ENCODE measurements around the gene PPP2R3B. TPM values are rescaled to one million over a fixed set of nuclear protein-coding genes. Genes with fewer than 3 reads are reported as not detected.
"Not testable (repeated sequence)": the region's sequence is repeated elsewhere in the genome, so short reads cannot be mapped to it uniquely, and the experiment has no call there.

The PPP2R3B gene
- total RNA-seq, 1 experiment from 2014 or later = 21.5 TPM

DNA sequence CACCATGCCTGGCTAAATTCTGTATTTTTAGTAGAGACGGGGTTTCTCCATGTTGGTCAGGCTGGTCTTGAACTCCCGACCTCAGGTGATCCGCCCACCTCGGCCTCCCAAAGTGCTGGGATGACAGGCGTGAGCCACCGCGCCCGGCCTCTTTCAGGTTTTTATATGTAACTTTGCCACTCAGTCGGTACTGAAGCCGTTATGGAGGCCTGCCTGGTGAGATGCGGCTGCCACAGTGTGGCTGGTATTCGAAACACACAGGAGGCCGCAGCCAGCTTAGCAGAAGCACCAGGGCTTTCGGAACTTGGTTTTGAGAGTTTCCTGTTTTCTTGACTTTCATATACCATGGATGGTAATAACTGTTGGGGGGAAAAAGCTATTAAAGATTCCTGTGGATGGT is 62.0 kb downstream of the PPP2R3B start:
- H3K27me3 ChIP-seq = peaks cover 15% of the 10 kb centered on the region
- not testable (repeated sequence) for H3K4me3 ChIP-seq, H3K9me3 ChIP-seq, H3K36me3 ChIP-seq
- DNase-seq = peak; percentile 27

DNA sequence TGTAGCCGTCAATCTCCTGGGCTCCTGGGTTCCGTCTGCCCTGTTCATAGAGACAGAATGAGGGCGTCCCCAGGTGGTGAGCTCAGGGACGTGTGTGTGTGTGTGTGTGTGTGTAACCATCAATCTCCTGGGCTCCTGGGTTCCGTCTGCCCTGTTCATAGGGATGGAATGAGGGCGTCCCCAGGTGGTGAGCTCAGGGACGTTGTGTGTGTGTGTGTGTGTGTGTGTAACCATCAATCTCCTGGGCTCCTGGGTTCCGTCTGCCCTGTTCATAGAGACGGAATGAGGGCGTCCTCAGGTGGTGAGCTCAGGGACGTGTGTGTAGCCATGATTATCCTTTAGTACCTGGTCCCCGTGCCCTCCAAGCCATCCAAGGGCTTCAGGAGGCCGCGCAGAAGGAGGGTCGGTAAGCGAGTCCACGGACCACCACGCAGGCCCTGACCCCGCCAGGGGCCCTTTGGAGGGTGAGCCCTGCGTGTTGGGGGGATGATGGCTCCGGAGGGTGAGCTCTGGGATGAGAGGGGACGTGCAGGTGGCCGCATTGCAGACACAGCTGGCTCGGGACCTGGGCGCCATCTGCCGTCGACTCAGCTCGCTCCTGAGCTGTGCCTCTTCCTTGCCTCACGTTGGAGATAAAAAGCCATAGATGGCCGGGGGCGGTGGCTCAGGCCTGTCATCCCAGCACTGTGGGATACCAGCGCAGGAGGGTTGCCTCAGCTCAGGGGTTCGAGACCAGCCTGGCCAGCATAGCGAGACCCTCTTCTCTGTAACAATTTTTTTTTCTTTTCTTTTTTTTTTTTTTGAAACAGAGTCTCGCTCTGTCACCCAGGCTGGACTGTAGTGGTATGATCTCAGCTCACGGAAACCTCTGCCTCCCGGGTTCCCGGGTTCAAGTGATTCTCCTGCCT is 62.7 kb downstream of the PPP2R3B start:
- Histone ChIP-seq H3K4me3 (no peak overlapping the region), H3K36me3 (no peaks in the 10 kb centered on the region), H3K9me3 (no peaks in the 10 kb centered on the region), H3K27me3 (peaks cover 15% of the 10 kb centered on the region)
- DNase-seq = peak; percentile 26

DNA sequence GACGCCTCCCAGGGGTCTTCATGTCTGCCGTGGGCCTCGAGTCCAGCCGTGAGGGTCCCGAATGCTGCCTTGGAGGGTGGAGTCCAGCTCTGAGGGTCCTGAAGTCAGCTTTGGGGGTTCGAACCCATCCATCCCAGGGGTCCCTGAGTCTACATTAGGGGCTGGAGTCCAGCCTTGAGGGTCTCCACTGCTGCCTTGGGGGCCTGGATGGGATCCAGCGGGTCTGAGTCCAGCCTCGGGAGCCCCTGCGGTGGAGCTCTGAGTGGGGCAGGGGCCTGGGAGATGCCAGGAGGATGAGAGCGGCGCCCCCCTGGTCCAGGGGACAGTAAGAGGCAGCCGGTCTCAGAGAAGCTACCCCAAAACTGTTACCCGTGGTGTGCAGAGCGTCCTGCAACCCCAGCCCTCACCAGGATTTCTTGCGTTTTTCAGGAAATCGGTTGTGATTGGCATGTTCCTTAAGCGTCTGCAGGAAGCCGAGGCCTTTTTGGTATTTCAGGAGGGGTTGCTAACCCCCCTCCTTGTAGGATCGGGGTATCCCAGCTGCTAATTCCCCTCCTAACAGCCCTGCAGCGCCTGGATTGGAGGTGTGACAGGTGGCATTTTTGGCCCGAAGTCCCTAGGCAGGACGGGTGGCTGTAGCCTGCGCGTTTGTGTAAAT is 66.5 kb downstream of the PPP2R3B start:
- peaks cover 15% of the 10 kb centered on the region for H3K27me3 ChIP-seq
- no peak for DNase-seq
- H3K9me3 ChIP-seq = no peaks in the 10 kb centered on the region
- H3K36me3 ChIP-seq = peaks cover 8% of the 10 kb centered on the region
- H3K4me3 ChIP-seq = peak overlapping the region; percentile 92

DNA sequence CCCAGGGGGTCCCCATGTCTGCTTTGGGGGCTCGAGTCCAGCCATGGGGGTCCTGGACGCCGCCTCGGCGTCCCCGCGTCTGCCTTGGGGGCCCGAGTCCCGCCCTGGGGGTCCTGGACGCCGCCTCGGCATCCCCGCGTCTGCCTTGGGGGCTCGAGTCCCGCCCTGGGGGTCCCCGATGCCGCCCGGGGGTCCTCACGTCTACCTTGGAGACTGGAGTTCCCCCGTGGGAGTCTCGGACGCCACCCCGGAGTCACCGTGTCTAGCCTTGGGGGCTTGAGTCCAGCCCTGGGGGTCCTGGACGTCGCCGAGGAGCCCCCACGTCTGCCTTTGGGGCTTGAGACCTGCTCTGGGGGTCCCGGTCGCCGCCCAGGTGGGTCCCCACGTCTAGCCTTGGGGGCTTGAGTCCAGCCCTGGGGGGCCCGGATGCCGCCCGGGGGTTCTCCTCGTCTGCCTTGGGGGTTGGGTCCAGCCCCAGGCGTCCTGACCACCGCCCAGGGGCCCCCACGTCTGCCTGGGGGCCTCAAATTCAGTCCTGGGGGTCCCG is 67.1 kb downstream of the PPP2R3B start:
- Histone ChIP-seq H3K36me3 (peaks cover 8% of the 10 kb centered on the region), H3K27me3 (peaks cover 15% of the 10 kb centered on the region), H3K4me3 (peak overlapping the region; percentile 92), H3K9me3 (no peaks in the 10 kb centered on the region)
- DNase-seq = no peak

DNA sequence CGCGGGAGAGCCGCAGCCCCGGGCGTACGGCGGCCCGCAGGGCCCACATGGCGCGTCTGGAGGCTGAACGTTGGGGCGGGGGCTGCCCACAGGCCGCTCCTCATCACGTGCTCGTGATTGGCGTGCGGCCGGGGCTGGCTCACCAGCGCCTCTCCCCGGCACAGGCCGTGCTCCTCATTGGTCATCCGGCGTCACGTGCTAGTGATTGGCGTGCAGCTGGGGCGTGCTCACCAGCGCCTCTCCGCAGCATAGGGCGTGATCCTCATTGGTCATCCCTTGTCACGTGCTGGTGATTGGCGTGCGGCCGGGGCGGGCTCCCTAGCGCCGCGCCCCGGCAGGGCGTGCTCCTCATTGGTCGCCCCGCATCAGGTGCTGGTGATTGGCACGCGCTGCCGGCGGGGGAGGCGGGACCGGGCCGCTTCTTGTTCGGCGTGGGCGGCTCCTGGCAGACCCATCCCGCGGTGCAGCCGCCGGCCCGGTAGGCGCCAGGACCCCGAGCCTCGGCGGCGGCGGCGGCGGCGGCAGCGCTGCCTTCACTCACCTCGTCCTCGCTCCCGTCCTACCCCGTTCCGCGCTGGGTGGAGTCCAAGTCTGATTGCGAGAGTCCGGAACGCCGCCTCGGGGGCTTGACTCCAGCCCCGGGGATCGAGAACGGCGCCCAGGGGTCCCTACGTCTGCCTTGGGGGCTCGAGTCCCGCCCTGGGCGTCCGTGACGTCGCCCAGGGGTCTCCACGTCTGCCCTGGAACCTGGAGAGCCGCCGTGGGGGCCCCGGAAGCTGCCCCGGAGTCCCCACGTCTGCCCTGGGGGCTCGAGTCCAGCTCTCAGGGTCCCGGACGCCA is 67.7 kb downstream of the PPP2R3B start, which contains the start of gene GTPBP6:
Gene GTPBP6 (minus strand): TSS at position 58 of the 840 bp plus-strand sequence. CDS start 9 bp downstream, at position 49.
- H3K9me3 ChIP-seq = no peaks in the 10 kb centered on the region
- H3K36me3 ChIP-seq = peaks cover 8% of the 10 kb centered on the region
- peak; percentile 99 for DNase-seq
- H3K27me3 ChIP-seq = peaks cover 15% of the 10 kb centered on the region
- peak within 1 kb of the TSS; percentile 92 for H3K4me3 ChIP-seq

DNA sequence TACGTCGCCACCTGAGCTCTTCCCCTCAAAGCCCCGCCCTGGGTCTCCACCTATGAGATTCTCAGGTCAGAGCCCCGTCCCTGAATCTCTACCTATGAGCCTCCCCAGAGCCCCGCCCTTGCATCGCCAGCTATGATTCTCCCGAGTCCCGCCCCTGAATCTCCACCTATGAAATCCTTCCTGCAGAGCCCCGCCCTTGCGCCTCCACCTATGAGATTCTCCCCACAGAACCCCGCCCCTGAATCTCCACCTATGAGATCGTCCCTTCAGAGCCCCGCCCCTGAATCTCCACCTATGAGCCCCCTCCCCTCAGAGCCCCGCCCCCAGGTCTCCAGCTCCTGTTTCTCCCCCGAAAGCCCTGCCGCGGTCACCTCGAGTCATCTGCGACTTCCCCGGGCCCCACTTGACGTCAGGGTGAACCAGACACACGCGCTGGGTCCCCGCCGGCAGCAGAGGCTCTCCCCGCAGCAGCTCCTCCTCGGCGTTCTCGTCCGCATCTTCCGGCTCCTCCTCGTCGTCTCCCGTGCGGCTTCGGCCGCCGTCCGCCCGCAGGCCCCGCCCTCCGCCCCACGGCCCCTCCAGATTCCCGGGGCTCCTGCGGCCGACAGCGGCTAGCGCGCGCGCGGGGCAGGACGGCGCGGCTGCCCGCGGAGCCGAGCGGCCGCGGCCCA is 68.5 kb downstream of the PPP2R3B start:
- Histone ChIP-seq H3K9me3 (no peaks in the 10 kb centered on the region), H3K4me3 (peak overlapping the region; percentile 72), H3K36me3 (peaks cover 8% of the 10 kb centered on the region), H3K27me3 (peaks cover 15% of the 10 kb centered on the region)
- peak; percentile 96 for DNase-seq

DNA sequence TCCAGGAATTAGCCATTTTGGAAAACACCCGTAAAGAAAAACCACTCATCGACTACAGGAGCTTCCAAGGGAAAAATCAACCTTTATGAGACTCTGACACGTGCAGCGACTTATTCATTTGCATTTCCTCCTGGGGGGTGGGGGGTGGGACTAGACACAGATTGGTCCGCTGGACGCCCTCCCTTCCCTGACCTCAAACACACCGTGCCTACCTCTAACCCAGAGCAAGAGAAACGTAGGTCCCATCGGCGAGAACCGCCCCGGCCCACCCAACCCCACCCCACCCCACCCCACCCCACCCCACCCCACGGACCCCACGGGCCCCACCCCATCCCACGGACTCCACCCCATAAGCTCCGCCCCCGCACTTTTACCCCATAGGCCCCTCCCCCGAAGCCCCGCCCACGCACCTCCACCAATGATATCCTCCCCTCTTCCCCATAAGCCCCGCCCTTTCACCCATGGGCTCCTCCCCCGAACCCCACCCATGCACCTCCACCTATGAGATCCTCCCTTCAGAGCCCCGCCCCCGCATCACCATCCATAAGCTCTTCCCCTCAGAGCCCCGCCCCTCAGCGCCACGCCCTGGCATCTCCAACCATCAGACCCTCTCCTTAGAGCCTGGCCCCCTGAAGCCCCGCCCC is 69.2 kb downstream of the PPP2R3B start:
- DNase-seq = no peak

DNA sequence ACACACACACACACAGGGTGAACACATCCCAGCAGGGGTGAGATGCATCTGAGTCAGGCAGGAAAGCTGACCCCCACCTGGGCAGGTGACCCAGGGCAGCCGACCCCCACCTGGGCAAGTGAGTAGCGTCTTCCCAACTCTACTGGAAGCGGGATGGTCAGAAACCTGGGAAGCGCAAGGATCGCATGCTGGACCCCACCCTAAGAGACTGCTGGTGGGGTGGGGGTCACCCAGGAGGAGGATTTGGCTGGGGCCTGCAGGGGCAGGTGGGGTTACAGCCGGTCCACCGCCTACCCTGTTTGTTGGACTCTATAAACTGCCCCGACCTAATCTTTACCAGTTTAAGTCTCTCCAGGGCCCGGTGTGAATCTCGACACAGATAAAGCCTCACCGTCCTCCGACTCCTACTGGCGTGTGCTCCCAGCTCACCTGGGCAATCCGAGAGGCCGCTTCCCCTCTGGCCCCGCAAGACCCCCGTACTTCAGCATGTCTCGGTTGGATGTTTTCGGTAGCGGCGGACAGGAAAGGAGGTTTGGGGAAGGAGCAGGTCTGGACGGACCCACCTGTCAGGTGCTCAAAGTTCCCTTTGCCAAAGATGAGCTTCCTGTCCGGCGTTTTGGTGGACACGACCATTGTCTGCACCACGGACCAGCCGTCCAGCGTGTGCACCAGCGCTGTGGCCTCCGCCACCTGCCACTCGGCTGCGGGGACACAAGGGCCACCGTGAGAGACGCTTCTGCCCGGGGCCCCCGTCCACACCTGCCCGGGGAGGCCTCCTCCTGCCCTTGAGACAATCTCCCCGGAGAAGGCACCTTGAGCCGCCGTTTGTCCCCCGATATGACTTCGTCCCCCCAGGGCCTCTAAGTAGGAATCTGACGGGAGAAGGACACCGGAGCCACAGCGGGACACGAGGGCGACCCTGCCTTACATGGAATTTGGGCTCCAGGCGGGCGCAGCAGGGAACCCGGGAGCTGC is 70.1 kb downstream of the PPP2R3B start:
- H3K27me3 ChIP-seq = peaks cover 12% of the 10 kb centered on the region
- H3K4me3 ChIP-seq = no peak overlapping the region
- peaks cover 14% of the 10 kb centered on the region for H3K36me3 ChIP-seq
- H3K9me3 ChIP-seq = no peaks in the 10 kb centered on the region
- DNase-seq = no peak

More for the DNA sequence above, 69.2 kb downstream of the PPP2R3B start:
- Histone ChIP-seq H3K36me3 (peaks cover 8% of the 10 kb centered on the region), H3K9me3 (no peaks in the 10 kb centered on the region), H3K27me3 (peaks cover 12% of the 10 kb centered on the region), H3K4me3 (peak overlapping the region; percentile 72)

DNA sequence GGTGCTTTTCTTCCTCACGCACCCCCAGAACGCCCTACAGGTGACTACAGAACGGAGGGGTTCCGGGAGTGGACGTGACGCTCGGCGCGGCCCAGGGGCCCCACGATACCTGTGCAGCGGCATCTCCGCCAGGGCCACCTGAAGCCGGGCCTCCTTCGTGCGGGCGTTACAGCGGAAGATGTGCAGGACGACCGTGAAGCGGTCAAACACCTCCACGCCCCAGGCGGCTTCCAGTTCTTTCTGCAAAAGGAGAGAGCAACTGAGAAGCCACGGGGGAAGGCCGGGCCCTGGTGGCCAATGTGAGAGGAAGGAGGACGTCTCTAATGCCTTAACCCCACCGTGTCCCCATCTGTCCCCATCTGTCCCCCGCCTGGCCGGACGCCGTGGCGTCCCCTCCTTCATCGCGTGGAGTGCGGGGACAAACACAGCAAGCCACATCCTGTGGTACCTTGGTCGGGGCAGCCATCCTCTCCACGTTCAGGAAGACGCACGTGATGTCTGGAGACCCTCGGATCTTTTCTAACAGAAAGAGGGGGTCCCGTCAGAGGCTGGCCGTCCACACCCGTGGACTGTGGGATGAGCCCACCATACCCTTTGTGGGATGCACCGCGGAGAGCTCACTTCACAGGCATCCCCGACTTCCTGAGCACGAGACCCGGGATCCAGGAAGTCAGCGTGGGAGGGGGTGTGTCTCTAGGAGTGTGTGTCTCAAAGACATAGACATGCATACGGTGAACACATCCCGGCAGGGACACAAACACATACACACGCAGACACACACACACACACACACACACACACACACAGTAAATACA is 71.7 kb downstream of the PPP2R3B start:
- H3K4me3 ChIP-seq = no peak overlapping the region
- H3K36me3 ChIP-seq = peaks cover 18% of the 10 kb centered on the region
- peaks cover 3% of the 10 kb centered on the region; the same call in 1 of the 2 replicates for H3K27me3 ChIP-seq
- DNase-seq = no peak
- H3K9me3 ChIP-seq = no peaks in the 10 kb centered on the region

DNA sequence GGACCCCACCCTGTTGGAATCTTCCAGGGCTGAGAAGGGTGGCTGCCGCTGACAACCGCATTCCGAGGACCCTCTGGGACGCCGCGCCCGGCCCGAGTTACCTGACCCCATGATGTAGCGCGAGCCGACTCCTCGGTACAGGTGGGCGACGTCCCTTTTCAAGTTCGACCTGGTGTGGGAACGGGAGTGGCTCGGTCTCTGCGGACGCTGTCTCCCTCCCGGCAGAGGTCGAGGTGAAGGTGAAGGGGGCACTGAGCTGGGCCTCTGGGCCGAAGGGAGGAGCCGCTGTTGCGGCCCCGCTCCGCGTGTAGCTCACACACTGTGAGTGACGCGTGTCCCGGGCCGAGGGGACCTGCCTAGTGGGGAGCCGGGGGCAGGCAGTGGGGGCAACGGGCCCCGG is 72.7 kb downstream of the PPP2R3B start:
- Histone ChIP-seq H3K27me3 (no peaks in the 10 kb centered on the region), H3K36me3 (peaks cover 18% of the 10 kb centered on the region), H3K9me3 (no peaks in the 10 kb centered on the region), H3K4me3 (no peak overlapping the region)
- no peak for DNase-seq

DNA sequence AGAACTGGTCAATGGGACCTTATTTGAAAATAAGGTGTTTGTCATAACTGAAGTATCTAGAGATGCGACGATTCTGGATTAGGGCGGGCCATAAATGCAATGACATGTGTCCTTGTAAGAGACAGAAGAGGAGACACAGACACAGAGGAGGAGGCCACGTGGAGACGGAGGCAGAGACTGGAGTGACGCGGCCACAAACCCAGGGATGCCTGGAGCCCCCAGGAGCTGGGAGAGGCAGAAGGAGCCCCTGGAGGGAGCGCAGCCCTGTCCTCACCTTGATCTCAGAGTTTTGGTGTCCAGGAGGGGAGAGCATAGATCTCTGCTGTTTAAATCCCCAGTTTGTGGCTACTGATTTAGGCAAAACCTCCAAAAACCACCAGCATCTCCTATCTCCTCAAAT is 73.2 kb downstream of the PPP2R3B start:
- no peaks in the 10 kb centered on the region for H3K9me3 ChIP-seq
- H3K4me3 ChIP-seq = no peak overlapping the region
- H3K36me3 ChIP-seq = peaks cover 18% of the 10 kb centered on the region
- H3K27me3 ChIP-seq = no peaks in the 10 kb centered on the region
- DNase-seq = no peak

DNA sequence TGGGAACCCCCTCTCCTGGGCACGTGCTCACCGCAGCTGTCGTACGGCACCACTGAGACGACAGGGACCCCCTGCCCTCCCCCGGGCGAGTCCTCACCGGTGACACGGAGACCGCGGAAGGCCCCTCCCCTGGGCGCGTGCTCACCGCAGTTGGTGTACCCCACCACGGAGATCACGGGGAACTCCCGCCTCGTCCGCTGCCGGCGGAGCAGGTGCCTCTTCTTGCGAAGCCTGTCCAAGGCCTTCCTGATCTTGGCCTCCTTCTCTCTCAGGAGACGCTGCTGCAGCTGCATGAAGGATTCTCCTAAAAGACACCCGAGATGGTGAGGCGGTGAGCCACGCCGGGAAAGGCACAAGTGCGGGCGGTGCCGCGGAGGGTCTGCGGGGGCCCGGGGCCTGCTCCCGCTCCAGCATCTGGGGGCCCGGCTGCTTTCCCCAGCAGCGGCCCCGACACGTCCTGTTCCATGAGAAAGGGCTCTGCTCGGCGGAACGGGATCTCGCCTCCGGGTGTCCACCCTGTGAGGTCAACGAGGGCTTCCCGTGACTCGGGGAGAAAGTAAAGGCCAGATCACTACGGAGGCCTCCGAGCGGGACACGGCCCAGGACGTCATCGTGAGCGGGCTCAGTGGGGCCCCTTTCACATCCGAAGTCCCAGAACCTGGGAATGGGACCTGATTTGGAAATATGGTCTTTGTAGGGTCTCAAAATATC is 73.9 kb downstream of the PPP2R3B start:
- Histone ChIP-seq H3K36me3 (peaks cover 18% of the 10 kb centered on the region), H3K27me3 (no peaks in the 10 kb centered on the region), H3K9me3 (no peaks in the 10 kb centered on the region), H3K4me3 (no peak overlapping the region)
- DNase-seq = no peak
